Cerebellar nuclear complex (tissue), 1 donor: ENCODE measurements around the gene TIGD1.
A peak's percentile ranks its signal among the peaks of the same experiment; 100 is the strongest.

ENCODE experiments used
- DNase-seq, 2 experiments: peaks; one replicate each; lab custom pipeline; 2025; lab: John Stamatoyannopoulos, UW

Gene TIGD1

DNA sequence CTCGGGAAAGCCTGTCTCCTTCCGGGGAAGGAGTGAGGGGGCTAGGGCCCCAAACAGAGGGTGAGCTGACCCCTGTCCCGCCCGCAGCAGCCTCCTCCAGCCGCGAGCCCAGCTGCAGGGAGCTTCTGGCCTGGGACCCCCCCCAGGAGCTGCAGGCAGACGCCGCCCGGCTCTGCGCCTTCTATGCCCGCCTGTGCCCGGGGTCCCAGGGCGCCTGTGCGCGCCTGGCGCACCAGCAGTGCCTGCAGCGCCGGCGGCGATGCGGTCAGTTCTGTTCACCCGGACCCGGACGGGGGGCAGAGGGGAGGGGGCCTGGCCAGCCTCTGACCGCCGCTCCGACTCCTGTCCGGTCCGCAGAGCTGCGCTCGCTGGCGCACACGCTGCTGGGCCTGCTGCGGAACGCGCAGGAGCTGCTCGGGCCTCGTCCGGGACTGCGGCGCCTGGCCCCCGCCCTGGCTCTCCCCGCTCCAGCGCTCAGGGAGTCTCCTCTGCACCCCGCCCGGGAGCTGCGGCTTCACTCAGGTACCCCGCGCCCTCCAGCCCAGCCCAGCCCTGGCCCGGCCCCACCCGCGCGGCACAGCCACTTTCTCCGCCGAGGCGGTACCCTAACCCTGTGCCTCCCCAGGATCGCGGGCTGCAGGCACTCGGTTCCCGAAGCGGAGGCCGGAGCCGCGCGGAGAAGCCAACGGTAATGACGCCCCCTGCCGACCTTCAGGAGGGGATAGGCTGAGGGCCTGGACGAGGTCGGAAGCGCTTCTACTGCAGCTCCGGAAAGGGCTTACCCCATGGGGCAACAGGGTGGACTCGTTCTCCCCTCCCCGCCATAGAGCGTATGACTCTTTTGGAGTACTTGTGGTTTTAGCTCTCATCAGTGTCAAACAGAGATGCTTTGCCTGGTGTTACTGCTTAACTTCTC, 26.4 kb downstream of the TIGD1 start:
- DNase-seq = no peak

GRCh38 chr2:232523402-232523681, 27.0 kb downstream of the TIGD1 start:
- no peak for DNase-seq

GRCh38 chr2:232522623-232523401, 27.5 kb downstream of the TIGD1 start:
- no peak for DNase-seq

- DNase-seq = no peak
These were observed 28.3 kb downstream of the TIGD1 start for GRCh38 chr2:232521959-232522622.

- DNase-seq = no peak
These were observed 29.3 kb downstream of the TIGD1 start for GRCh38 chr2:232521098-232521497.

DNA sequence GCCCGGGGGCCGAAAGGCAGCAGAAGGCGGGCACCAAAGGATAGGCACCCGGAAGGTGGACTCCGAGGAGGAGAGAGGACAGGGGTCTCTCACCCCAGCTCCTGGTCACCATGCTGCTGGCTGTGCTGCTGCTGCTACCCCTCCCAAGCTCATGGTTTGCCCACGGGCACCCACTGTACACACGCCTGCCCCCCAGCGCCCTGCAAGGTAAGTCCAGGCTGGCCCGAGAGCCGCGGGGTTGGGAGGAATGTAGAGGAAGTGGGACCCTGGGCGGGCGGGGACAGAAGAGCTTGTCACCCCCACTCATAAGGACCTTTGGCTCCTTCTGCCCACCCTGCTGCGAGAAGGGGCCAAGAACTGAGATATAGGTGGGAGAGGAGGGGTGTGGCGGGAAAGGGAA, 29.9 kb downstream of the TIGD1 start:
- DNase-seq = no peak

- DNase-seq = no peak
These were observed 30.5 kb downstream of the TIGD1 start, which contains the start of gene PRSS56 for GRCh38 chr2:232519581-232520438. TSS of gene PRSS56 (plus strand) at chr2:232520388. CDS start at chr2:232520599, 211 bp downstream.

DNA sequence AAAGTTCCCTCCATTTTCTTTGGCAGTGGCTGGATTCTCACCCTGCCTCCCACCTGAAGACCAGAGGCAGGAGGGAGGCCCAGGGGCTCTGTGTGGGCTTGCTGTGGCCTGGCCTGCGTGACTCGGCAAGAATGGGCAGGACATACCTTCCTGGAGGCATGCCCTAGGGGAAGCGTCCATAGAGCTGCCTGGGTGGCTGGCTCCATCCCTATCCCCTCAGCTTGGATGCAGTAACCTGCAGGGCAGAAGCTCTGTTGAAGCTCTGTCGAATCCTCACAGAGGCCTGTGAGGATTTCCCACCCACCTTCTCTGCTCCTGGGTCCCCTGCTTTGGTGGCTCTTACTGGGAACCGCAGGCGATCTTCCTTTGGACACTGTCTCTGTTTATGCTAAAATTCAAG, 31.5 kb downstream of the TIGD1 start:
- DNase-seq = no peak

DNA sequence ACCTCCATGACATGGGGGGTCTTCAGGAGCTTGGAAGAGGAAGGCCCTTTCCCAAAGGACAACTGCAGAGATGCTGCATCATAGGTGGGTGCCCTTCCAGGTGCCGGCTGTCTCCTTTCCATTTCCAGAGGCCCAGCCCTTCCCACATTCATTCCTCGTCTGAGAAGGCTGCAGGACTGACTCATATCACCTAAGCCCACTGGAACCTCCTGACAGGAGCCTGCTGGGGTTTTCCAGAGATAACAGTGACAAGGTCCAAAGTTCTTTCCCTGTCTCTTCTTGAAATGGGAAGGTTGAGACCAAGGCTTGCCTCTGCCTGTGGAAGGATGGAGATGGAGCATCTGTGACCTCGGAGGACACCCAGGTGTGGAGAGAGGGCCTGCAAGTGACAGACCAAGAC, 33.8 kb downstream of the TIGD1 start:
- no peak for DNase-seq

GRCh38 chr2:232515639-232516038, 34.7 kb downstream of the TIGD1 start:
- DNase-seq = no peak

GRCh38 chr2:232513353-232513752, 37.0 kb downstream of the TIGD1 start:
- DNase-seq = no peak

DNA sequence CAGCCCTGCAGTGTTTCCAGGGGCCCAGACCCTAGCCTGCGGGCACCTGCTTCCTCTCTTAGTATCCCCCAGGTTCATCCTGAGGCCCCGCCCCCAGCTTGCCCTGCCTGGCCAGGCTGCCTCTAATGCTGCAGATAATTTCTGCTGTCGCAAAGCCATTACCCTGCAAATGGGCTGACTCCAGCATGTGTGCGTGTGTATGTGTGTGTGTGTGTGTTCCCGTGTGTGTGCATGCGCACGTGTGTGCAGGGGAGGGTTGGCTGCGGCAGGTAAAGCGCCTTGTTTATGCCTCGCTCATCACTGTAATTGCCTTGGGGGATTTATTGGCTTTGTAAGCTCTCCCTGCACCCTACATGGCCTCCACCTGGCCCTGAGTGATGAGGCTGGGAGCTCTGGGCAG, 37.8 kb downstream of the TIGD1 start:
- no peak for DNase-seq

GRCh38 chr2:232511336-232511890, 38.9 kb downstream of the TIGD1 start:
- no peak for DNase-seq

DNA sequence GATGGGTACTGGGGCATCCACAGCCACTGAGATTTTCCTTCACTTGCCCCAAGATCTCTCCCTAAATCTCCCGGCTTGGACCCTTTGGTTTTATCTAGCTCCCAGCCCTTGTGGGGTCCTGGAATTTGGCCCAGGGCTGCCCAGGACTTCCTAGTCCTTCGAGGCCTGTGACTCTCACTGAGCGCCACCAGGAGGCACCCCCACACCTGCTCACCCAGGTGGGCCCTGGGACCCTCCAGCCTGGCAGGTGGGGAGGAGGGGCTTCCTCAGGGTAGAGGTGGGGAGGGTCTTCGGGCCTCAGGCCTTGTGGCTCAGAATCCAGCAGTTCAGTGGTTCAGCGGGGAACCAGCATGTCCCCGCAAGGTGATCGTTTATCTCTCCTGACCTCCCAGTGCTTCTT, 42.1 kb downstream of the TIGD1 start:
- no peak for DNase-seq

GRCh38 chr2:232506709-232507108, 43.6 kb downstream of the TIGD1 start:
- DNase-seq = no peak

DNA sequence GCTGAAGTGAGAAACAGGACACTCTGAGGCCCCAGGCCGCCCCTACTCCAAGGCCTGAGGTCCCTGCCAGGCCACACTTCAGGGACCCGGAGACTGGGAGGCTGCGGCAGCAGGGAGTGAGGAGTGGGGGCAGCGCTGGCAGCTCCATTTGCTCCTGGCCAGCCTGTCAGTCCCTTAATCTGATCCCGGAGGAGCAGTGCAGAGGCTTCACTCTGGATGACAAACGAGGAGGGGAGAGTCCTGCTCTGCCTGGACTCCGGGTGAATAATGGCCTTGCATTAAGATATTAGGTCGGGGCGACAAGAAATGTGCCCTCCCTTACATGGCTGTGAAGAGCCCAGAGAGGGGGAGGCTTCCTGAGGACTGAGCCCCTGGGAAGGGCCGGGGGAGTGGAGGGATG, 44.5 kb downstream of the TIGD1 start:
- no peak for DNase-seq

GRCh38 chr2:232504438-232504837, 45.9 kb downstream of the TIGD1 start:
- no peak for DNase-seq

DNA sequence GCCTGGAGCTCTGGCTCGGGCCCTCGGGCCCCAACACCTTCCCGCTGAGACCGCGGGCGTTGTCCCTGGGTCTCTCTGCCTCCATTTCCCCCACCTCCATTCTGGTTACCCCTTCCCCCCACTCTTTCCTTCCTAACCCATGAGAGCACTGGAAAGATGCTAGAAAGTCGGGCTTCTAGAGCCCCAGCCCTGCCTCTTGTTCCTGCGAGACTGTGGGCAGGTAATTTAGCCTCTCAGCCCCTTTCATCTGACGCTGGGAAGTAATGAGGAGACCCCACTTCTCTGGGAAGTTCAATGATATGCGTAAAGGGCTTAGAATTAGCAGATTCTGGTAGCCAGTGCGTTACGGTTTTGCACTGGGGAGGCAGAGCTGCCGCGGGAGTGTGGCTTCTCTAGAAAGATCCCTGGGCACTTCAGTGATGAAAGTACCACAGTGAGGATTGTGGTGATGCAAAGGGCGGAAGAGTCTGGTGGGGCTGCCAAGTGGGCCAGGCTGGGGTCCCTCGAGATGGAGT, 46.5 kb downstream of the TIGD1 start:
- DNase-seq = no peak

- peak in 1 of 2 experiments; percentile 2 for DNase-seq
These were observed 47.2 kb downstream of the TIGD1 start for GRCh38 chr2:232502911-232503808.

- DNase-seq = no peak
These were observed 47.8 kb downstream of the TIGD1 start for GRCh38 chr2:232502511-232502910.
